ENCODE data around the gene CAMKV. TPM values are rescaled to one million over a fixed set of nuclear protein-coding genes. Genes with fewer than 3 reads are reported as not detected.
"Not testable (repeated sequence)": the region's sequence is repeated elsewhere in the genome, so short reads cannot be mapped to it uniquely, and the experiment has no call there.

The CAMKV gene
- total RNA-seq, 1 donor from 2014 or later, result not detected

DNA sequence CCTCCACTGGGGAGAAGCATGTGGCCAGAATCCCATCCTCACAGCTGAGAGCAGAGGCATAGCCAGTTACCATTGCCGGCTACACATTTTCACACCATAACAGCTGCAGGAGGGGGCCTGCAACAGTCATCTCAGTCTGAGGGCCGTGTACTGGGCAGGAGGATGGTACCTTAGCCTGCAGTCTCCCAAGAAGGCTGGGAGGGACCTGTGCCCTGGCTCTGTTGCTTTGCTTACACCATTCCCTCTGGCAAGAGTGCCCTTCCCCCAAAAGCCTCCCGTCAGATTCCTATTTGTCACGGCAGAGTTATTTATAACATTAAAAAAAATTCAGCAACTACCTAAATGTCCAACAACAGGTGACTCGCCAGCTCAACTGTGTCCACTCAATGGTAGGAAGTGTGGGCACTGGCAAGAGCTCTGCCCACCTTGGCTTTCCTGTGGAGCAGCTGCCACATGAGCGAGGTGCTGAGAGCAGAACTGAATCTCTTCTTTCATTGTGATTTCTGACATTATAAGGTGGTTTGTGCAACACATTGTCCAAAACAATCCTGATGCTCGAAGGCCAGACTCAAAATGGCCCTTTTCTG, 4.4 kb downstream of the CAMKV start:
- intact Hi-C loops (cut with DNase I), result no loop called here
- no peak for DNase-seq (ENCODE audit: low spot score)

DNA sequence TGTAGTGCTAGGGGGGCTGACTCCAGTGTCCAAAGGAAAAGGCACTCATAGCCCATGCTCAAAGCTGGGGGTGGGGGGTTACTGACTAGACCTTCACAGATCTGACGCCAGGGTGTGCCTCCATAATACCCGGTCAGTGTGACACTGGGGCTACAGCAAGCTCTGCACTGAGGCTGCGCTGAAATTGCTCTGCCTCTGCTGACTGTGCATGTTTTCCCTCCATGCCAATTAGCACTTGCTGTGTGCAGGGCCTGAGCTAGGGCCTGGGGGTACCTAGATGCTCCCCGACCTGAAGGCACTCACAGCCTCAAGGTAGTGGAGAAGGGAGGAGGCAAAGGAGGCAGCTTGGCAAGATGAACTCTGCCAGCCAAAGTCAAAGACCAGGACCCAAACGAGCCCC, 5.2 kb downstream of the CAMKV start:
- no peak for DNase-seq (ENCODE audit: low spot score)
- intact Hi-C loops (cut with DNase I), result no loop called here

DNA sequence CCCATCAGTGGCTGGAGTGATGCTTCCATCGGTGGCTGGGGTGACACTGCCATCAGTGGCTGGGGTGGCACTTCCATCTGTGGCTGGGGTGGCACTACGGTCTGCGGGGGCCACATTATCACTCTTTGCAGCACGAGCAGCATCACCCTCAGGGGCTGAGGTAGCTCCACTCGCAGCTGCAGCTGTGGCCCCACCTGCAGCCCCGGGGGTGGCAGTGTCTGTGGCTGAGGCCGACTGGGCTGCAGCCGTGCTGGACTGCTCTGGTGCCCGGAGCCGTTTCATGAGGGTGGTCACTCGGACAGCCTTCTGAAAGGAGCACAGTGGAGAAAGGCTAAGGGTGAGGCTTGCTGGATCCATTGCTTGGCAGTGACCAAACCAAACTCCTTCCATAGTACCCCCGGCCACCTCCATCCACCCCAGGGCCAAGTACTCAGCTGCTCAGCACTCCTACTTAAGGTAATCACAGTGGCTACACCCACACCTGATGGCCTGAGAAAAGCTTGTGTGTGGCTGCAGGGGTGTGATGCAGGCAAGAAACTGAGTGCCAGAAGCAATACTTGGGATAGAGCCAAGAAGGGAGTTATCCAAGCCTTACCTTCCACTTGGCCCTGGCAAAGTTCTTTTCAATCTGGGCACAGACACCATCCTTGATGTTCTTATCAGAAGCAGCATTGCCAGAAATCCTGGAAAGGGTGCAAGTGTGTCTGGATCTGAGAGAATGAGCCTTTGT, 10.0 kb downstream of the CAMKV start:
- intact Hi-C loops (cut with DNase I), result loop anchor here (2.0 kb wide), 1 partner anchor 21 kb away; no protein-coding TSS in a partner anchor
- DNase-seq (ENCODE audit: low spot score), result no peak

DNA sequence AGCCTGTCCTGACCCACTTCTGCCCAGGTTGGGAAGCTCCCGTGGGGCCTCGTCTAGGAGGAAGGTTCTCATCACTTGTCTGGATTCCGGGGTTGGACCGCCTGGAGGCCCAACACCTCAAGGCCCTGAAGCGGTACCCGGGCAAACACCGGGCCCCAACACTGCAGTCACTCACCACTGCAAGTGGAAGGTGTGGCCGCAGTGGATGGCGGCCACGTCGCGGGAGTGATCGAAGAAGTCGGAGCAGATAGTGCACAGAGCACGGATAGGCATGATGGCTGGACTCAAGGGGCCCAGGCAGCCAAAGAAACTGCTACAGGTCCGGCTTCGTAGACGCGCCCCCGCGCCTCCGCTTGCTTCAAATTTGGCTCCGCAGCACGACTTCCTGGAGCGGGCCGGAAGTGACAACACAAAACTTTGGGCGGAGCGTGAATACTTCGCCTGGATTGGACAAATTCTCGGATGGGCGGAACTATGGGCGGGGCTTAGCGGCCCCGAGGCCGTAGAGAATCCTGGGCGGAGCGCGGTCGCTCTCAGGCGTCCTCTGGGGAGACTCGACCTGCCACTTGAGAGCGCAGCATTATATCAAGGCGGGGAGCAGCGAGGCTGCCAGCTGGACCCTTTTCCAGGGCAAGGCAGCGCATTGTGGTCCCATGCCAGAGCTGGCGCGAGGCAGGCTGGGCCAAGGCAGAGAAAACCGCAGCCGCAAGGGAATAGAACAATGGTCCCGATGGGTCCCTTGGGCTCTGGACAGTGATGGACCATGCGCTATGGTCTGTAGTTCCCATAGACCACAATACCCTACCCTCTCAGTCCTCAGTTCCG, 13.3 kb downstream of the CAMKV start, which contains the start of gene TRAIP:
Gene TRAIP (minus strand): TSS at position 384 of the 825 bp plus-strand sequence. CDS start 111 bp downstream, at position 273.
- peak; percentile 97 for DNase-seq (ENCODE audit: low spot score)
- intact Hi-C loops (cut with DNase I), result no loop called here

DNA sequence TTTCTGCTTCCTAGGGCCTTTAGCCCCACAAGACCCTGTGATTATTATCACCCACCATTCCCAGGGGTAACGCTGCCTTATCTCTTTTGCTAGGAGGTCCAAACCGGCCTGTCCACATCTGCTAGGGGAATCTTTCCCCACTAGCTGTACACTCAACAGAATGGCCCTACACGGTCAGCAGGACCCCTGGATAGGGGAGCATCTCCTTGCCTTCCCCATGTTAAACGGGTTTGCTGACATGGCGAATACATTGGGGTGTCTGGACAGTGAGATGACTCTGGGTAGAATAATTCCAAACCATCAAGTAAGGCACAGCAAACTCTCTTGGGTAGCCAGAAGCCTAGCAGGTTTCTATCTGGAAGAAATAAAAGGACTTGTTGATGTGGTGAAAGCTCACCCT, 14.0 kb downstream of the CAMKV start:
- DNase-seq (ENCODE audit: low spot score), result no peak
- intact Hi-C loops (cut with DNase I), result no loop called here

DNA sequence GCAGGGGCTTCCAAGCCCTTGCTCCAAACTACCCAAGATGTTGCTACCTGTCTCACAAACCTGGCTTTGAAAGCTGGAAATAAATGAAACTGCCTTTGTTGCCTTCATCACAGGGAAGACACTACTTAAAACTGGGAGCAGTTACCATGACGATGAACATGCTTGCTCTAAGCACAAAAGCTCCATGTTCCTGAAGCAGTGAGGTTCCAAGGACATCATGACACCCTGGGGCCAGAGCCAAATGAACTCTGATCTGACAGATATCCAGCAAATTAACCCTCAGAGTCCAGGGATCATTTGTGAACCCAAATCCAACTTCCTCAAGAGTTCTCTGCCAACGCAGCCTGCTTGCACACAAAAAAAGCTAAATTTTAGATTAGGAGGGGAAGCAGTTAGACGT, 24.0 kb downstream of the CAMKV start:
- DNase-seq (ENCODE audit: low spot score), result no peak
- intact Hi-C loops (cut with DNase I), result no loop called here

DNA sequence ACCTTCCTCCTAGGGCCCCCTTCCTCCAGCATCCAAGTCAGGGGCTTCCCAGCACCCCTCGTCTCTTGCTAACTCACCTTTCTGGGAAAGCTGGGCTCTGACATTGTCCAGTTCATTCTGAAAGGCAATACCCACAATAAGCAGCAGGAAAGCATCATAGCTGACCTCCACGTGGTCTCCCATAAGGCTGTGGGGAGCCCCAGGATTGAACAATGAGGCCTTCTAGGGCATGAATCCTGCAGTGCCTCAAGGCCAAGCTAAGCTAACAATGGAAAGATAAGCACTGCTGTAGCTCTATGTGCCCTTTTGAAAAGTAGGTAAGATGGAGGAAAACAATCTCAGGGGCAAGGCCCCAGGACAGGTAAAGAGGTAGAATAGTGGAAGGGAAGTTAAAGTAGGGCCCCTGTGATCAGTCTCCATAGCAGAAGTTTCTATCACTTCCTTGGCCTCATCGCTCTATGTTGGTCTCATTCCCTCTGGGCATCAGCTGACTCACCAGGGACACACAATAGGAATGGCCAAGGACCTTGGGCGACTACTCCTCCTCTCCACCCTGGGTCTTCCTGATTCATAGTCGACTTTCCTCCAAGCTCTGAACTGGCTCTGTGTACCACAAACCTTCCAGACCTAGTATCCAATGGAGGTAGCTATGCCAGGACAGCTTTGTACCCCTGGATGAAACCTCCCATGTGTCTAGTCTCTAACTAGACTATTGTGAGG, 25.1 kb downstream of the CAMKV start:
- intact Hi-C loops (cut with DNase I), result loop anchor here (5.0 kb wide), 1 partner anchor 58 kb away; the partner anchor contains the start of gene MST1R
- DNase-seq (ENCODE audit: low spot score), result no peak

DNA sequence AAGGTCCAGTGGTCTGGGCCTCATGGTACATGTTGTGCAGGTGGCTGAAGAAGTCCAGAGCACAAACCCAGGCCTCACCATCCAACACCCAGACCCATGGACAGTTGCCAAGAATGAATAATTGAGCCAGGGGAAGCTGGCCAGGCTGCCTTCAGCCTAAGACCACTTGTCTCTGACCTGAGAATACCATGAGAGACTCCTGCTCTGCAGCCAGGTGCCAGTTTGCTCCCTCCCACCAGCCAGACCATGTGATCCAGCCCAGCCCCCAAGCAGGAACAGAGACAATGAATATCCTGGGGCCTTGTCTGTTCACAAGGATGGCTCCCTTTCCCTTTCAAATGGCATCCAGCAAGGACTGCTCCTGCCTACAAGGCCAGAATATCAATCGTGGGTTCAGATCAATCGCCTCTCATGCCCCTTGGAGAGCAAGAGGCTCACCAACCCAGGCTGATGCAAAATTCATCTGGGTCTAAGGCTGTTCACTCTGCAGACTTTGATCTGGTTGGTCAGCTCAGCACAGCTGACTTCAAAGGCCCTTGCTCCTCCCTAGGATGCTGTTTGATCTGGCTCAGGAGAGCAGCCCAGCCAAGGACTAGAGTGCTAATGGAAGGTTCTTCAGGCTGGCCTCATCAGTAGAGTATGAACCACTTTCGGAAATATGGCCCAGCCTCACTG, 26.7 kb downstream of the CAMKV start:
- intact Hi-C loops (cut with DNase I), result loop anchor here (5.0 kb wide), 1 partner anchor 59 kb away; the partner anchor contains the start of gene MST1R
- DNase-seq (ENCODE audit: low spot score), result no peak

DNA sequence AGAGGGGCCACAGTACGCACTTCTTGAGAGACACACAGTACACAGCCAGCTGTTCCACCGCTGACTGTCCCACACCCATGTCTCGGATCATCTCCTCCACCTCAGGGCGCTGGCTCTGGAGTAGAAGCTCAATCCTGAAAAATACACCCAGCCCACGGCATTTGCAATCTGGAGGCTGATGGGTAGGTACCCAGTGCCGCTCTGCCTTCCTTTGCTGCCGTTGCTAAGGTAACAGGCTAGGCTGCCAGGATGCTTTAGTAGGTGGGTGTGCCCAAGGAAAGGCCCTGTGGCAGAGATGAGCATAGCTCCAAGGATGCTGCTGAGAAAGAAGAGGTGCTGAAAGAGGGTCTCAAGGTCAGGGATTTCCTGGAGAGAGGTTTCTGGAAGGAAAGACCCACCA, 27.9 kb downstream of the CAMKV start:
- intact Hi-C loops (cut with DNase I), result loop anchor here (5.0 kb wide), 1 partner anchor 60 kb away; the partner anchor contains the start of gene MST1R
- DNase-seq (ENCODE audit: low spot score), result no peak

DNA sequence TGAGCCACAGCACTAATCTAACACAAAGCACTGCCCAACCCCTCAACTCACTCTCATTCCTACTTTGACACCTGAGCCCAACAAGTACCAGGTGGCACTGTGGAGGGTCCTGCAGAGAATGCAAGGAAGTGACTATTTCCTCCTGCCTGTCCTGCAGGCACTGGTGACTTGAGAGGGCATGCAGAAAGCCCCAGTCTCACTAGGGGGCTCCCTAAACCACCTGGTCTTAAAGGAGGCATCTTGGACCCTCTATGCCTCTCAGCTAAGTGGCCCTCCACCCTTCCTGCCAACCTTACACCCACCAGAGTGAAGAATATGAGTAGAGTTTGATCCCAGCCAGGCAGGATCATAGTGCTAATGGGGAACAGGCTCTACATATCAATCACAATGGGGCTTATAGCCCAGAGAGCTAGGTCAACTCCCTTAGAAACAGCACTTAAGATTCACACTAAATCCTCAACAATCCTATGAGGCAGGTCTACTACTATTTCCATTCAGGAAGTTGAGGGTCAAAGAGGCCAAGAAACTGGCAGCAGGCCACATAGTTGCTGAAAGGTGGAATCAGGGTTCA, 28.5 kb downstream of the CAMKV start:
- no peak for DNase-seq (ENCODE audit: low spot score)
- intact Hi-C loops (cut with DNase I), result loop anchor here (5.0 kb wide), 1 partner anchor 61 kb away; the partner anchor contains the start of gene MST1R

DNA sequence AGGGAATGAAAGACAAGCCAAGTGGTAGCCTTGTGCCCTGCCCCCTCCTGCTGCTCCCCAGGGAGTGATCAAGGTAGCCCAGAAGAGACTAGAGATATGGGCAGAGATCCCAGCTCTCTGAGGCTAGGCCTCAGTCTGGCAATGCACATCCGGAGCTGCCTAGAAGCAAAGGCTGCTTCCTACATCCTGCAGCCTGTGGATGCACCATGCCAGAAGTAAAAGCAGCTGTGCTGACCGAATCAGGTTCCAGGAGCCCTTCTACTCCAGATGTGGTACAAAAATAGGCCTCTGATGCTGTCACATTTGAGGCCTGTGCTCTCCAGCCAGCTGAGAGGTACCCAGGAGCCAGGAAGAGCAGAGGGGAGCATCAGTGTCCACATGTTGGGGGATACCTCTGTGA, 29.3 kb downstream of the CAMKV start:
- intact Hi-C loops (cut with DNase I), result loop anchor here (5.0 kb wide), 1 partner anchor 62 kb away; the partner anchor contains the start of gene MST1R
- no peak for DNase-seq (ENCODE audit: low spot score)

DNA sequence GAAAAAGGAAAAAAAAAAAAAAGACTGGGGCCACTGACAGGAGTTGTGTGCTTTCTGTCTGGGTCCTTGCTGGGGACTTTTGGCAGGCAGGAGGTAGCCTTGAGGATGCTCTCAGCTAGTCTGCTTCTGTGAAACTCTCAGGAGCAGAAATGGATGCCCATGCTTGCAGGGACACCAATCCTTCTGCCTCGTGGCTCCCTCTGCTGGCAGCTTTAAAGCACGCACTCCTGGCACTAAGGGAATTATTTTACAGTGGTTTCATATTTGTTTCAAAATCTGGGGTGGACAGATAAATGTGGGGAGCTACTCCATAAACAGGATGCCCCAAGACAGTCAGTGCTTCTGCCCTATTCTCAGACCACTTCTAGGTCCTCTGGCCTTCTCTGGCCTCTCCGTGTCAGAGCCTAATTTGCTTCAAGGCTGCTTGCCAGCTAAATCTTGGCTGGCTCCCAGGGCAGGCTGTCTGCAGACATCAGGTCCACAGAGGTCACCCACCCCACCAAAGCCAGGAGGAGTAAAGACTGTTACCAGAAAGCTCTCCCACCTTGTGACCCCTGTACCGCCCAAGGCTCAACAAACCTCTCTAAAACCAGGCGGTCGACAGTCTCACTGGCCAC, 30.4 kb downstream of the CAMKV start:
- intact Hi-C loops (cut with DNase I), result loop anchor here (1.0 to 5.0 kb wide), 3 partner anchors 20 to 137 kb away; no protein-coding TSS in a partner anchor
- peak; percentile 88 for DNase-seq (ENCODE audit: low spot score)

DNA sequence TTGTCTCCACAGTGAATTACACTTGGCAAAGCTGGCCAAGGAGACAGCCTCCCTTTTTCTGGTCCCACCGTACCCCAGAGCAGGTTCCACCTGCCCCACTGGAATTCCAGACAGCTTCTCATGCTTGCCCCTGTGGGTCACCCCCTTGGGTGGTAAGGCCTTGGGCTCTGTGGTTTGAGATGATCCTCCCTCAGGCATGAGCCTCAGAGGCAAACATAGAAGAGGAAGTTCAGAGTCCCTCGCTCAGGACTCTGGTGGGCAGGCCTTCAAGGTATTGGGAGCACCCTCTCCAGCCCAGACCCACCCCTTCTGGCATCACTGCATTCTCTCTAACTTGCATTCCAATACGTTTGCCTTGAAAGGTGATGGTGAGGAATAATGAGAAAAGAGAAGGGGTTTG, 38.4 kb downstream of the CAMKV start:
- intact Hi-C loops (cut with DNase I), result no loop called here
- DNase-seq (ENCODE audit: low spot score), result no peak

DNA sequence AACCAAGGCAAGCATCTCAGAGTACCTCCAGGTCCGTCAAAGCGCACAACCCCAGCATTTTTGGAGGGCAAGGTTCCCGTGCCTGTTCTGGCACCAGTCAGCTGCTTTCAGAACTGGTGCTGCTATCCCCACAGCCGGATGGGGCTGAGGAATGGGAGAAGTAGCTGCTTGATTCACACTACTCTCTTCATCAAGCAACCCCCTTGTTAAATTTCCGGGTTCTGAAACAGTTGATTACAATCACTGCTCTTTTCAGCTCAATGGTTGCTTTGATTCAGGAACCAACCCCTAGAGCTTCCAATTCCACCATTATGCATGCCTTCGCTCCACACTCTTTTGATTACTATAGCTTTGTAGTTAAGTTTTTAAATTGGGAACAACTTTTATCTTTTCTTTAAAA, 43.7 kb downstream of the CAMKV start:
- intact Hi-C loops (cut with DNase I), result no loop called here
- no peak for DNase-seq (ENCODE audit: low spot score)

DNA sequence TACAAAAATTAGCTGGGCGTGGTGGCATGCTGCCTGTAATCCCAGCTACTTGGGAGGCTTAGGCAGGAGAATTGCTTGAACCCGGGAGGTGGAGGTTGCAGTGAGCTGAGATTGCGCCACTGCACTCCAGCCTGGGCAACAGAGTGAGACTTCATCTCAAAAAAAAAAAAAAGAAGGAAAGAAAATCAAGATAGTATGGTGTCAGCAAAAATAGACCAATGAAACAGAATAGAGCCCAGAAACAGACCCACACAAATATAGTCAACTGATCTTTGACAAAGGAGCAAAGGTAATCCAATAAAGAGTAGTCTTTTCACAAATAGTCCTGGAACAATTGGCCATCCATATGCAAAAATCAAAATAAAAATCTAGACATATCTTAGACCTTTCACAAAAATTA, 46.6 kb downstream of the CAMKV start:
- intact Hi-C loops (cut with DNase I); DNase-seq (ENCODE audit: low spot score): not testable (repeated sequence)

DNA sequence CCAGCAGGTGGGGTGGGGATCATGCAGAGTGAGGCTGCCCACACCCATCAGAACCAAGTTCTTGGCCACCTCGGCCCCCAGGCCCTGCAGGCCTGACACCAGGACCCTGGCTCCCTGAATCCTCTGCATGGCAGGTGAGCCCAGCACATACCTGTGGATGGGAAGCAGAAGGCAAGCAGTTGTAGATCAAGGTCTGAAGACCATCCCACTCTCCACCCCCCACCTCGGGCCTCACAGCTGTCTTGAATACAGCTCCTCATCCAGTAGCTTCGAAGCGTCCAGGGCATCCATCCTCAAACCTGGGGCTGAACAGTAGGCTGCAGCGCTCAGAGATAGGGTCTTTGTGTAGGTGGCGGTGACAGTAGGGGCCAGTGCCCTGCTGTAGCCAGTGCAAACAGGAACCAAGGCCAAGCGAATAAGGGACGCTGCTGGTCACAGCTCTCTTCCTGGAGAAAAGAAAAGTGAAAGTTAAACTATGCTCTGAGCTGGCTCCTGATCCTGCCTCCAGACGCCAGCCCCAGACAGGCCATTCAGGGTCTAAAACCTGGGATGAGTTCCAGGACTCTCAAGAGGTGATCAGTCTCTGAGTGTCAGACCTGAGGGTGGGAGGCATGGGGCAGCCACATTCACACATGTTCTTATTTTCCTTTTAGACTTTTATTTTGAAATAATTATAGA, 56.1 kb downstream of the CAMKV start, which contains the start of gene UBA7:
Gene UBA7 (minus strand): TSS at position 457 of the 678 bp plus-strand sequence. CDS start 166 bp downstream, at position 291.
- intact Hi-C loops (cut with DNase I), result no loop called here
- no peak for DNase-seq (ENCODE audit: low spot score)

DNA sequence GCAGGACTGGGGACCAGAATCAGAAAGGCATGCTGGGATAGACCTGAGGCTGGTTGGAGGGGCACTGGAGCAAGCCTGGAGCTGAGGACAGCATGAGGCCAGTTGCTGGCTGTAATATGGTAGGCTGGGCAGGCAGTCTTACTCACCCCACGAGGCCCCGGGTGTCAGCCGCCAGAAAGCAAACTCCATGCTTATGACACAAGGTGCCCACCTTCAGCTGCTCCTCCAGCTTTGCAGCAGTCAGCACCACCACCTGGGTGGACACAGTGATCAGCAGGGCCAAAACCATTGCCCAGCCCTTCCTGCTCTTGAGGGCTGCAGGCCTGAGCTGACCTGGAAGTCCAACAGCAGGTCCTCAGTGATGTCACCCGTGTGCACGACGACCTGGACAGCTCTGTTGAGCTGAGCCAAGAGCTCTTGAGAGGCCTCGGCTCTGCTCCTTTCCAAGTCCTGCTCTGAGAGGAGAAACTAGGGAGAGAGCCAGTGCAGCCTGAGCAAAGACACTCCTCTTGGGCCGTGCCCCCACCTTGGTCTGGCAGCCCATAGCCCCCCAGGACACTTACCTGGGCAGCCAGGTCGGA, 56.7 kb downstream of the CAMKV start:
- no peak for DNase-seq (ENCODE audit: low spot score)
- intact Hi-C loops (cut with DNase I), result no loop called here

Data from cardiac septum (tissue), 1 donor.